Esophagus muscularis mucosa (tissue), 4 donors: ENCODE results near the gene CDKL5. TPM values are rescaled to one million over a fixed set of nuclear protein-coding genes. Genes with fewer than 3 reads are reported as not detected.

Experiments used
- DNase-seq: peaks from one replicate; pipeline ENCODE4 v3.0.0-alpha.2; 2017; ENCODE audit errors: extremely low spot score
- H3K27ac ChIP-seq, 4 donors: fragments of 200-600 bp; sonication (generic); replicated peaks in 1 of 4; 1 replicate in 3 of 4; 2 replicates in 1 of 4; pipeline ENCODE4 v1.5.1; 2016 to 2019; ENCODE audit warnings: mild to moderate bottlenecking in 1 of 4
- H3K27me3 ChIP-seq, 4 donors: fragments of 200-600 bp; sonication (generic); one replicate each; pipeline versions ENCODE4 v1.5.1 to v1.6.0; 2016 to 2019
- H3K36me3 ChIP-seq, 4 donors: fragments of 200-600 bp; sonication (generic); one replicate each; pipeline ENCODE4 v1.5.1; 2016 to 2019
- H3K4me1 ChIP-seq, 4 donors: fragments of 200-600 bp; sonication (generic); one replicate each; pipeline ENCODE4 v1.5.1; 2016 to 2019
- H3K4me3 ChIP-seq, 4 donors: fragments of 200-600 bp; sonication (generic); 1 replicate in 2 of 4; 2 replicates in 2 of 4; pipeline ENCODE4 v1.5.1; 2016 to 2019; ENCODE audit warnings: mild to moderate bottlenecking in 4 of 4, moderate library complexity in 1 of 4
- H3K9me3 ChIP-seq, 4 donors: fragments of 200-600 bp; sonication (generic); 1 replicate in 3 of 4; 2 replicates in 1 of 4; pipeline ENCODE4 v1.5.1; 2016 to 2019
- CTCF ChIP-seq, 3 experiments: fragments of 200-600 bp in 2 of 3; fragments of 450-650 bp in 1 of 3; sonication (generic) in 2 of 3; IDR thresholded peaks; one replicate each; pipeline ENCODE4 v1.5.1; 2017 to 2019; ENCODE audit warnings: antibody characterized with exemption in 3 of 3, mild to moderate bottlenecking in 2 of 3, moderate library complexity in 1 of 3
- EP300 ChIP-seq: sonication (generic); formaldehyde crosslinking; IDR thresholded peaks from one replicate; pipeline ENCODE4 v1.6.1; 2017; ENCODE audit warnings: antibody characterized with exemption
- POLR2A ChIP-seq: fragments of 450-650 bp; IDR thresholded peaks from one replicate; pipeline ENCODE4 v1.6.1; 2017; ENCODE audit warnings: antibody characterized with exemption, moderate library complexity, mild to moderate bottlenecking, low read depth
- POLR2AphosphoS5 ChIP-seq, 2 donors: sonication (generic); formaldehyde crosslinking; IDR thresholded peaks; one replicate each; pipeline ENCODE4 v1.6.1; 2017; ENCODE audit warnings: antibody characterized with exemption in 2 of 2
- WGBS: methylation state at CpG from one replicate; pipeline ENCODE4 v1.1.5; 2018; 5-methylcytosine and 5-hydroxymethylcytosine counted together
- intact Hi-C: fragments of 100-400 bp; cut with DNase I; formaldehyde crosslinking; loops from one replicate; pipeline ENCODE4 v1.15.1; 2023
- total RNA-seq, 4 donors: library from RNA; depleted of rRNA; stranded (reverse); fragments of >200 nt; gene quantifications; one replicate each; pipeline versions ENCODE4 v1.1.0 to v1.2.1, GENCODE V29; 2016

CDKL5 gene
- total RNA-seq, 4 donors from 2014 or later = 3.7 to 6.5 (median 4.6) TPM

- Histone ChIP-seq H3K4me1 (no peaks in the 10 kb centered on the region), H3K27ac (no peak overlapping the region), H3K9me3 (no peaks in the 10 kb centered on the region), H3K36me3 (peaks cover 0 to 4% (median 0%) of the 10 kb centered on the region in 4 donors), H3K4me3 (no peak overlapping the region), H3K27me3 (no peaks in the 10 kb centered on the region)
- 94% methylated on average over 2 of the region's 2 CpGs for WGBS
- intact Hi-C loops = no loop called here
- TF ChIP-seq EP300 = no peak
- TF ChIP-seq CTCF (IDR thresholded peaks at IDR 0.05) = no peak
- TF ChIP-seq POLR2AphosphoS5 (IDR thresholded peaks at IDR 0.05) = no peak
- no peak for TF ChIP-seq POLR2A
- no peak for DNase-seq
Measured at GRCh38 chrX:18594079-18594478, 168.7 kb downstream of the CDKL5 start.

- intact Hi-C loops = no loop called here
- no peak overlapping the region for H3K27ac ChIP-seq
- H3K36me3 ChIP-seq = peaks cover 0 to 4% (median 2%) of the 10 kb centered on the region in 4 donors
- no peaks in the 10 kb centered on the region for H3K9me3 ChIP-seq
- DNase-seq = no peak
- WGBS = 76% methylated on average over 4 of the region's 4 CpGs
- no peak overlapping the region for H3K4me3 ChIP-seq
- TF ChIP-seq EP300 (no peak), POLR2AphosphoS5 (IDR thresholded peaks at IDR 0.05) (no peak), POLR2A (no peak), CTCF (IDR thresholded peaks at IDR 0.05) (no peak)
- no peaks in the 10 kb centered on the region for H3K27me3 ChIP-seq
- H3K4me1 ChIP-seq = no peaks in the 10 kb centered on the region
Measured at GRCh38 chrX:18596096-18596495, 170.7 kb downstream of the CDKL5 start.

- peaks cover 0 to 4% (median 2%) of the 10 kb centered on the region in 4 donors for H3K36me3 ChIP-seq
- no peaks in the 10 kb centered on the region for H3K4me1 ChIP-seq
- WGBS = 63% methylated on average over 2 of the region's 2 CpGs
- TF ChIP-seq POLR2A (no peak), EP300 (no peak), POLR2AphosphoS5 (IDR thresholded peaks at IDR 0.05) (no peak), CTCF (IDR thresholded peaks at IDR 0.05) (no peak)
- H3K27ac ChIP-seq = no peak overlapping the region
- no peak overlapping the region for H3K4me3 ChIP-seq
- no peak for DNase-seq
- intact Hi-C loops = no loop called here
- no peaks in the 10 kb centered on the region for H3K27me3 ChIP-seq
- no peaks in the 10 kb centered on the region for H3K9me3 ChIP-seq
Measured at GRCh38 chrX:18598413-18598812, 173.0 kb downstream of the CDKL5 start.

- Histone ChIP-seq H3K4me1 (no peaks in the 10 kb centered on the region), H3K36me3 (peaks cover 0 to 25% (median 14%) of the 10 kb centered on the region in 4 donors), H3K27me3 (no peaks in the 10 kb centered on the region), H3K4me3 (no peak overlapping the region), H3K9me3 (no peaks in the 10 kb centered on the region), H3K27ac (no peak overlapping the region)
- intact Hi-C loops = no loop called here
- 70% methylated on average over 4 of the region's 4 CpGs for WGBS
- DNase-seq = no peak
- no peak for TF ChIP-seq POLR2A
- TF ChIP-seq CTCF (IDR thresholded peaks at IDR 0.05) = no peak
- TF ChIP-seq POLR2AphosphoS5 (IDR thresholded peaks at IDR 0.05) = no peak
- no peak for TF ChIP-seq EP300
Measured at GRCh38 chrX:18607966-18608365, 182.6 kb downstream of the CDKL5 start.
